ENCODE measurements around the gene ATG4B. TPM values are rescaled to one million over a fixed set of nuclear protein-coding genes. Genes with fewer than 3 reads are reported as not detected.

ATG4B gene
- polyA plus RNA-seq, 1 donor from 2014 or later: 128 TPM

DNA sequence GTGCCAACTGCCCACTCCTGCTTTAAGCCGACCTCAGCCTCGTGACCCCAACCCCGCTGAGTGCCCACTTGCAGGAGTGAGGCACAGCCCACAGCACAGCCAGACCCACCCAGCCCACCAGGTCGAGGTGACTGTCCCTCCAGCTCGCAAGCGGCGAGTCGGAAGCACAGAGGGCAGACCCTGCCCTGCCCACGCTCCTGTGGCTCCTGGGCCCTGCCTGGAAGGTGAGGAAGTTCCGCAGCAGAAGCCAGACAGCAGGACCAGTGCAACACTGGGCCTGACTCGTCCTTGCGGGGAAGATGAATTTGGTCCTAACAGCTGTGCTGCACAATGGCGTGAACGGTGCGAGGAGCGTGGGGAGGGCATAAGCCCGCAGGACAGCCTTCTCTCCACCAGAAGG, 39.2 kb downstream of the ATG4B start:
- Histone ChIP-seq H3K79me2 (replicated peaks; ENCODE audit: insufficient read depth, low read length) (no peaks in the 10 kb centered on the region), H2AFZ (ENCODE audit: low read depth, low read length) (no peak overlapping the region), H3K4me2 (ENCODE audit: low read length) (no peak overlapping the region), H3K9me3 (ENCODE audit: low read length) (no peaks in the 10 kb centered on the region), H3K27ac (ENCODE audit: low read length) (no peak overlapping the region), H4K20me1 (ENCODE audit: insufficient read depth) (no peaks in the 10 kb centered on the region), H3K9ac (ENCODE audit: low read length) (no peak overlapping the region), H3K27me3 (ENCODE audit: insufficient read depth, low read depth, low read length) (no peaks in the 10 kb centered on the region), H3K9me2 (ENCODE audit: insufficient read depth, low read length) (no peaks in the 10 kb centered on the region), H3K36me3 (ENCODE audit: insufficient read depth, low read length) (no peaks in the 10 kb centered on the region), H3F3A (ENCODE audit: insufficient read depth, low read length, poor library complexity, severe bottlenecking) (no peaks in the 10 kb centered on the region), H3K4me3 (ENCODE audit: low read length) (no peak overlapping the region)
- TF ChIP-seq, protein P1, sequence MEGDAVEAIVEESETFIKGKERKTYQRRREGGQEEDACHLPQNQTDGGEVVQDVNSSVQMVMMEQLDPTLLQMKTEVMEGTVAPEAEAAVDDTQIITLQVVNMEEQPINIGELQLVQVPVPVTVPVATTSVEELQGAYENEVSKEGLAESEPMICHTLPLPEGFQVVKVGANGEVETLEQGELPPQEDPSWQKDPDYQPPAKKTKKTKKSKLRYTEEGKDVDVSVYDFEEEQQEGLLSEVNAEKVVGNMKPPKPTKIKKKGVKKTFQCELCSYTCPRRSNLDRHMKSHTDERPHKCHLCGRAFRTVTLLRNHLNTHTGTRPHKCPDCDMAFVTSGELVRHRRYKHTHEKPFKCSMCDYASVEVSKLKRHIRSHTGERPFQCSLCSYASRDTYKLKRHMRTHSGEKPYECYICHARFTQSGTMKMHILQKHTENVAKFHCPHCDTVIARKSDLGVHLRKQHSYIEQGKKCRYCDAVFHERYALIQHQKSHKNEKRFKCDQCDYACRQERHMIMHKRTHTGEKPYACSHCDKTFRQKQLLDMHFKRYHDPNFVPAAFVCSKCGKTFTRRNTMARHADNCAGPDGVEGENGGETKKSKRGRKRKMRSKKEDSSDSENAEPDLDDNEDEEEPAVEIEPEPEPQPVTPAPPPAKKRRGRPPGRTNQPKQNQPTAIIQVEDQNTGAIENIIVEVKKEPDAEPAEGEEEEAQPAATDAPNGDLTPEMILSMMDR (IDR thresholded peaks at IDR 0.05; ENCODE audit: poor library complexity, severe bottlenecking): no peak
- no peak for TF ChIP-seq EP300 (conservative IDR thresholded peaks at IDR 0.05; ENCODE audit: poor library complexity, severe bottlenecking)
- TF ChIP-seq RAD21 (conservative IDR thresholded peaks at IDR 0.05): no peak
- no peak for TF ChIP-seq REST (IDR thresholded peaks at IDR 0.05; ENCODE audit: borderline replicate concordance)
- no peak for TF ChIP-seq SMC3 (conservative IDR thresholded peaks at IDR 0.05; ENCODE audit: poor library complexity)
- TF ChIP-seq EZH2 (IDR thresholded peaks at IDR 0.05; ENCODE audit: borderline replicate concordance, insufficient read depth, low read length, poor library complexity, severe bottlenecking): no peak
- no peak for TF ChIP-seq POLR2AphosphoS5 (IDR thresholded peaks at IDR 0.05)
- TF ChIP-seq TAF1 (IDR thresholded peaks at IDR 0.05; ENCODE audit: low read depth): no peak
- no peak for TF ChIP-seq MXI1 (conservative IDR thresholded peaks at IDR 0.05; ENCODE audit: poor library complexity, severe bottlenecking)

DNA sequence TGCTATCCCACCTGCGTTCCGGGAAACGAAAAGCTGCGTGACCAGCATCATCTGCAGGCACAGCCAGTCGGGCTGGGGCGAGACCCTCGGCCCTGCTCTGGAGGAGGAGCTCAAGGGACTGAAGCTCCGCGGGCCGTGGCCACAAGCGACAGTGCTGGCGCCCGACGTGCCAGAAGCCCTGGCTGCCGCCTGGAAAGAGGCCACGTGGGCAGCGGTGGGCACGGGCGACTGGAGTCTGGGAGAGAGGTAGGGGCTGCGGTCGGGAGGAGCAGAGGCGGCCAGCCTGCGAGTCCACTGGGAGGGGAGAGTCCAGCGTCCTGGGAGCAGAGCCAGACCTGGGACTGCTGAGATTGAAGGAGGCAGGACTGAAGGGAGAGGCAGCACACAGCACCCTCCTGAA, 39.9 kb downstream of the ATG4B start:
- Histone ChIP-seq H3K9me3 (ENCODE audit: low read length) (no peaks in the 10 kb centered on the region), H2AFZ (ENCODE audit: low read depth, low read length) (no peak overlapping the region), H3K27ac (ENCODE audit: low read length) (no peak overlapping the region), H3K36me3 (ENCODE audit: insufficient read depth, low read length) (no peaks in the 10 kb centered on the region), H3K9ac (ENCODE audit: low read length) (no peak overlapping the region), H3K4me2 (ENCODE audit: low read length) (no peak overlapping the region), H4K20me1 (ENCODE audit: insufficient read depth) (no peaks in the 10 kb centered on the region), H3K9me2 (ENCODE audit: insufficient read depth, low read length) (no peaks in the 10 kb centered on the region), H3K4me3 (ENCODE audit: low read length) (no peak overlapping the region), H3K79me2 (replicated peaks; ENCODE audit: insufficient read depth, low read length) (no peaks in the 10 kb centered on the region), H3K27me3 (ENCODE audit: insufficient read depth, low read depth, low read length) (no peaks in the 10 kb centered on the region), H3F3A (ENCODE audit: insufficient read depth, low read length, poor library complexity, severe bottlenecking) (no peaks in the 10 kb centered on the region)
- no peak for TF ChIP-seq POLR2AphosphoS5 (IDR thresholded peaks at IDR 0.05)
- TF ChIP-seq EZH2 (IDR thresholded peaks at IDR 0.05; ENCODE audit: borderline replicate concordance, insufficient read depth, low read length, poor library complexity, severe bottlenecking): no peak
- no peak for TF ChIP-seq REST (IDR thresholded peaks at IDR 0.05; ENCODE audit: borderline replicate concordance)
- TF ChIP-seq RAD21 (conservative IDR thresholded peaks at IDR 0.05): no peak
- no peak for TF ChIP-seq TAF1 (IDR thresholded peaks at IDR 0.05; ENCODE audit: low read depth)
- TF ChIP-seq MXI1 (conservative IDR thresholded peaks at IDR 0.05; ENCODE audit: poor library complexity, severe bottlenecking): no peak
- TF ChIP-seq, protein P1 (IDR thresholded peaks at IDR 0.05; ENCODE audit: poor library complexity, severe bottlenecking): no peak
- TF ChIP-seq SMC3 (conservative IDR thresholded peaks at IDR 0.05; ENCODE audit: poor library complexity): no peak

Measured in neural cell (in vitro differentiated cells).